Keratinocyte (primary cell): ENCODE measurements around the gene PUS7L.

Source experiments
- EZH2 ChIP-seq: IDR thresholded peaks from one replicate; pipeline ENCODE4 v1.6.1; 2012; ENCODE audit warnings: inconsistent platforms, mild to moderate bottlenecking, low read length, moderate library complexity
- TF ChIP-seq, protein P1 (sequence below), 3 experiments: IDR thresholded peaks in 1 of 3; conservative IDR thresholded peaks in 1 of 3; optimal IDR thresholded peaks in 1 of 3; 2 replicates in 2 of 3; 3 replicates in 1 of 3; pipeline versions ENCODE3 to v1.5.1; 2011; ENCODE audit warnings: low read length in 3 of 3, mild to moderate bottlenecking in 3 of 3, moderate library complexity in 2 of 3, control low read depth in 1 of 3, inconsistent platforms in 1 of 3; ENCODE audit not compliant: insufficient read depth in 2 of 3; ENCODE audit errors: extremely low read depth in 1 of 3

DNA sequence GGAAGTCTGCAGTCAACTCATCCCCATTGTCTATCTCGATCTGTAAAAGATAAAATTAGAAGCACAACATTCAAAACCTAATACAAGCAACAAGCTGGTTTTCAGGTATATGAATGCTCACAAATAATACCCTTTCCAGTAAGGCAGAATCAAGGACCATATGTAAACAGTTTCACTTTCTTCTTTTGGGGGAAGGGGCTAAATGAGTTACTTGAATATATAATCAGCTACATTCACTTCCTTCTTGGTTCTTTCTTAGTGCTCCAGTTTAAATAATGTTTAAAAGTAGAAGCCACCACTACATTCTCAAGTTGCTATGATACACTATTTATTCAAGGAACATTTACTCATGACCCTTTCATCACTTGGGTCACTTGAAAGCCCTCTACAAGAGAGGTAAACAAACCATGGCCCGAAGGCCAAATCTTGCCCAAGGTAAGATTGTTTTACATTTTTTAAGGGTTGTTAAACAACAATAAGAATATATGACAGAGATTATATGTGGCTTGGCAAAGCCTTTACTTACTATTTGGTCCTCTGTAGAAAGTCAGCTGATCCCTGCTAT lies 37.2 kb upstream of the PUS7L start:
- TF ChIP-seq, protein P1, sequence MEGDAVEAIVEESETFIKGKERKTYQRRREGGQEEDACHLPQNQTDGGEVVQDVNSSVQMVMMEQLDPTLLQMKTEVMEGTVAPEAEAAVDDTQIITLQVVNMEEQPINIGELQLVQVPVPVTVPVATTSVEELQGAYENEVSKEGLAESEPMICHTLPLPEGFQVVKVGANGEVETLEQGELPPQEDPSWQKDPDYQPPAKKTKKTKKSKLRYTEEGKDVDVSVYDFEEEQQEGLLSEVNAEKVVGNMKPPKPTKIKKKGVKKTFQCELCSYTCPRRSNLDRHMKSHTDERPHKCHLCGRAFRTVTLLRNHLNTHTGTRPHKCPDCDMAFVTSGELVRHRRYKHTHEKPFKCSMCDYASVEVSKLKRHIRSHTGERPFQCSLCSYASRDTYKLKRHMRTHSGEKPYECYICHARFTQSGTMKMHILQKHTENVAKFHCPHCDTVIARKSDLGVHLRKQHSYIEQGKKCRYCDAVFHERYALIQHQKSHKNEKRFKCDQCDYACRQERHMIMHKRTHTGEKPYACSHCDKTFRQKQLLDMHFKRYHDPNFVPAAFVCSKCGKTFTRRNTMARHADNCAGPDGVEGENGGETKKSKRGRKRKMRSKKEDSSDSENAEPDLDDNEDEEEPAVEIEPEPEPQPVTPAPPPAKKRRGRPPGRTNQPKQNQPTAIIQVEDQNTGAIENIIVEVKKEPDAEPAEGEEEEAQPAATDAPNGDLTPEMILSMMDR (optimal IDR thresholded peaks at IDR 0.05 in 1 of 3, IDR thresholded peaks at IDR 0.05 in 1 of 3, conservative IDR thresholded peaks at IDR 0.05 in 1 of 3; ENCODE audit: extremely low read depth in 1 of 3, insufficient read depth in 2 of 3, low read length in 3 of 3): no peak
- TF ChIP-seq EZH2: no peak
